ENCODE measurements around the gene UBFD1. TPM values are rescaled to one million over a fixed set of nuclear protein-coding genes. Genes with fewer than 3 reads are reported as not detected.
"Not testable (repeated sequence)": the region's sequence is repeated elsewhere in the genome, so short reads cannot be mapped to it uniquely, and the experiment has no call there.

The UBFD1 gene
- polyA plus RNA-seq, 4 donors: 4.6 to 39.7 (median 10.8) TPM

- DNase-seq (no peak), FAIRE-seq (no peak)
- H3K9me3 ChIP-seq (ENCODE audit: control insufficient read depth in 2 of 2, insufficient read depth in 1 of 2, low read depth in 1 of 2, low read length in 1 of 2): no peaks in the 10 kb centered on the region
- no peak overlapping the region for H3K27ac ChIP-seq (ENCODE audit: low read depth in 1 of 3, low read length in 2 of 3)
- H3K4me3 ChIP-seq (ENCODE audit: low read depth in 1 of 3, low read length in 3 of 3): no peak overlapping the region
- H3K4me1 ChIP-seq (ENCODE audit: control insufficient read depth in 3 of 3, insufficient read depth in 2 of 3, low read depth in 1 of 3, low read length in 2 of 3): peaks cover 0 to 6% (median 0%) of the 10 kb centered on the region in 3 donors
- no peaks in the 10 kb centered on the region for H3K27me3 ChIP-seq (ENCODE audit: control insufficient read depth in 3 of 3, insufficient read depth in 3 of 3, low read length in 3 of 3)
- peaks cover 3 to 36% (median 17%) of the 10 kb centered on the region in 3 donors for H3K36me3 ChIP-seq (ENCODE audit: control insufficient read depth in 3 of 3, insufficient read depth in 2 of 3, low read depth in 1 of 3, low read length in 3 of 3)
- WGBS, 3 donors: 93 to 96% (median 95%) methylated on average over 12 of the region's 12 CpGs
Measured at GRCh38 chr16:23594186-23594585, 36.7 kb downstream of the UBFD1 start.

- Histone ChIP-seq H3K27me3 (ENCODE audit: control insufficient read depth in 3 of 3, insufficient read depth in 3 of 3, low read length in 3 of 3) (no peaks in the 10 kb centered on the region), H3K4me1 (ENCODE audit: control insufficient read depth in 3 of 3, insufficient read depth in 2 of 3, low read depth in 1 of 3, low read length in 2 of 3) (peaks cover 0 to 6% (median 0%) of the 10 kb centered on the region in 3 donors), H3K36me3 (ENCODE audit: control insufficient read depth in 3 of 3, insufficient read depth in 2 of 3, low read depth in 1 of 3, low read length in 3 of 3) (peaks cover 0 to 29% (median 10%) of the 10 kb centered on the region in 3 donors), H3K4me3 (ENCODE audit: low read depth in 1 of 3, low read length in 3 of 3) (peak overlapping the region; percentile 88 to 99 (median 95)), H3K27ac (ENCODE audit: low read depth in 1 of 3, low read length in 2 of 3) (peak overlapping the region; percentile 33 to 72 (median 45)), H3K9me3 (ENCODE audit: control insufficient read depth in 2 of 2, insufficient read depth in 1 of 2, low read depth in 1 of 2, low read length in 1 of 2) (no peaks in the 10 kb centered on the region)
- FAIRE-seq (no peak), DNase-seq (peak; percentile 66 to 81)
- WGBS, 3 donors: 9 to 14% (median 11%) methylated on average over 34 of the region's 34 CpGs
Measured at GRCh38 chr16:23595246-23595950, 37.9 kb downstream of the UBFD1 start.

GRCh38 chr16:23595951-23596720 lies 38.6 kb downstream of the UBFD1 start, which contains the start of gene NDUFAB1:
NDUFAB1 (minus strand) TSS chr16:23596316; CDS start chr16:23596290, 26 bp downstream.
- FAIRE-seq (no peak), DNase-seq (peak; percentile 89 to 96)
- Histone ChIP-seq H3K9me3 (ENCODE audit: control insufficient read depth in 2 of 2, insufficient read depth in 1 of 2, low read depth in 1 of 2, low read length in 1 of 2) (no peaks in the 10 kb centered on the region), H3K27ac (ENCODE audit: low read depth in 1 of 3, low read length in 2 of 3) (peak within 1 kb of the TSS; percentile 33 to 72 (median 45)), H3K4me3 (ENCODE audit: low read depth in 1 of 3, low read length in 3 of 3) (peak within 1 kb of the TSS; percentile 88 to 99 (median 95)), H3K36me3 (ENCODE audit: control insufficient read depth in 3 of 3, insufficient read depth in 2 of 3, low read depth in 1 of 3, low read length in 3 of 3) (peaks cover 0 to 24% (median 9%) of the 10 kb centered on the region in 3 donors), H3K4me1 (ENCODE audit: control insufficient read depth in 3 of 3, insufficient read depth in 2 of 3, low read depth in 1 of 3, low read length in 2 of 3) (peaks cover 0 to 6% (median 0%) of the 10 kb centered on the region in 3 donors), H3K27me3 (ENCODE audit: control insufficient read depth in 3 of 3, insufficient read depth in 3 of 3, low read length in 3 of 3) (no peaks in the 10 kb centered on the region)
- whole genome bisulfite sequencing, 3 donors: 0 to 2% (median 1%) methylated on average over 59 to 67 of the region's 67 CpGs

GRCh38 chr16:23597003-23597756 lies 39.7 kb downstream of the UBFD1 start:
- Histone ChIP-seq H3K9me3 (ENCODE audit: control insufficient read depth in 2 of 2, insufficient read depth in 1 of 2, low read depth in 1 of 2, low read length in 1 of 2) (no peaks in the 10 kb centered on the region), H3K4me3 (ENCODE audit: low read depth in 1 of 3, low read length in 3 of 3) (no peak overlapping the region), H3K27me3 (ENCODE audit: control insufficient read depth in 3 of 3, insufficient read depth in 3 of 3, low read length in 3 of 3) (no peaks in the 10 kb centered on the region), H3K4me1 (ENCODE audit: control insufficient read depth in 3 of 3, insufficient read depth in 2 of 3, low read depth in 1 of 3, low read length in 2 of 3) (peaks cover 0 to 6% (median 0%) of the 10 kb centered on the region in 3 donors), H3K36me3 (ENCODE audit: control insufficient read depth in 3 of 3, insufficient read depth in 2 of 3, low read depth in 1 of 3, low read length in 3 of 3) (peaks cover 2 to 21% (median 6%) of the 10 kb centered on the region in 3 donors), H3K27ac (ENCODE audit: low read depth in 1 of 3, low read length in 2 of 3) (no peak overlapping the region)
- WGBS, 3 donors: 81 to 84% (median 82%) methylated on average over 11 of the region's 11 CpGs
- no peak for FAIRE-seq
- peak in 1 of 2 donors; percentile 39 for DNase-seq

- Histone ChIP-seq H3K4me1 (ENCODE audit: control insufficient read depth in 3 of 3, insufficient read depth in 2 of 3, low read depth in 1 of 3, low read length in 2 of 3) (no peaks in the 10 kb centered on the region), H3K4me3 (ENCODE audit: low read depth in 1 of 3, low read length in 3 of 3) (no peak overlapping the region), H3K27ac (ENCODE audit: low read depth in 1 of 3, low read length in 2 of 3) (no peak overlapping the region), H3K36me3 (ENCODE audit: control insufficient read depth in 3 of 3, insufficient read depth in 2 of 3, low read depth in 1 of 3, low read length in 3 of 3) (peaks cover 7 to 20% (median 13%) of the 10 kb centered on the region in 3 donors), H3K27me3 (ENCODE audit: control insufficient read depth in 3 of 3, insufficient read depth in 3 of 3, low read length in 3 of 3) (no peaks in the 10 kb centered on the region), H3K9me3 (ENCODE audit: control insufficient read depth in 2 of 2, insufficient read depth in 1 of 2, low read depth in 1 of 2, low read length in 1 of 2) (no peaks in the 10 kb centered on the region)
- WGBS, 3 donors: 85 to 89% (median 88%) methylated on average over 6 of the region's 6 CpGs
- no peak for DNase-seq
- FAIRE-seq: no peak
Measured at GRCh38 chr16:23607726-23608125, 50.2 kb downstream of the UBFD1 start.

GRCh38 chr16:23608194-23608593 lies 50.7 kb downstream of the UBFD1 start:
- Histone ChIP-seq H3K4me1 (ENCODE audit: control insufficient read depth in 3 of 3, insufficient read depth in 2 of 3, low read depth in 1 of 3, low read length in 2 of 3) (no peaks in the 10 kb centered on the region), H3K36me3 (ENCODE audit: control insufficient read depth in 3 of 3, insufficient read depth in 2 of 3, low read depth in 1 of 3, low read length in 3 of 3) (peaks cover 7 to 20% (median 13%) of the 10 kb centered on the region in 3 donors), H3K27me3 (ENCODE audit: control insufficient read depth in 3 of 3, insufficient read depth in 3 of 3, low read length in 3 of 3) (no peaks in the 10 kb centered on the region), H3K27ac (ENCODE audit: low read depth in 1 of 3, low read length in 2 of 3) (no peak overlapping the region), H3K4me3 (ENCODE audit: low read depth in 1 of 3, low read length in 3 of 3) (no peak overlapping the region), H3K9me3 (ENCODE audit: control insufficient read depth in 2 of 2, insufficient read depth in 1 of 2, low read depth in 1 of 2, low read length in 1 of 2) (no peaks in the 10 kb centered on the region)
- FAIRE-seq: no peak
- 87 to 92% (median 90%) methylated on average over 4 of the region's 4 CpGs for WGBS, 3 donors
- no peak for DNase-seq

- peaks cover 7 to 20% (median 14%) of the 10 kb centered on the region in 3 donors for H3K36me3 ChIP-seq (ENCODE audit: control insufficient read depth in 3 of 3, insufficient read depth in 2 of 3, low read depth in 1 of 3, low read length in 3 of 3)
- no peaks in the 10 kb centered on the region for H3K9me3 ChIP-seq (ENCODE audit: control insufficient read depth in 2 of 2, insufficient read depth in 1 of 2, low read depth in 1 of 2, low read length in 1 of 2)
- no peaks in the 10 kb centered on the region for H3K27me3 ChIP-seq (ENCODE audit: control insufficient read depth in 3 of 3, insufficient read depth in 3 of 3, low read length in 3 of 3)
- no peak overlapping the region for H3K27ac ChIP-seq (ENCODE audit: low read depth in 1 of 3, low read length in 2 of 3)
- DNase-seq: no peak
- H3K4me1 ChIP-seq (ENCODE audit: control insufficient read depth in 3 of 3, insufficient read depth in 2 of 3, low read depth in 1 of 3, low read length in 2 of 3): no peaks in the 10 kb centered on the region
- no peak for FAIRE-seq
- H3K4me3 ChIP-seq (ENCODE audit: low read depth in 1 of 3, low read length in 3 of 3): no peak overlapping the region
- WGBS, 3 donors: 94 to 100% (median 97%) methylated on average over 1 of the region's 1 CpG
Measured at GRCh38 chr16:23609929-23610328, 52.4 kb downstream of the UBFD1 start.

- H3K9me3 ChIP-seq (ENCODE audit: control insufficient read depth in 2 of 2, insufficient read depth in 1 of 2, low read depth in 1 of 2, low read length in 1 of 2); H3K4me3 ChIP-seq (ENCODE audit: low read depth in 1 of 3, low read length in 3 of 3); FAIRE-seq; H3K4me1 ChIP-seq (ENCODE audit: control insufficient read depth in 3 of 3, insufficient read depth in 2 of 3, low read depth in 1 of 3, low read length in 2 of 3); H3K27ac ChIP-seq (ENCODE audit: low read depth in 1 of 3, low read length in 2 of 3); H3K27me3 ChIP-seq (ENCODE audit: control insufficient read depth in 3 of 3, insufficient read depth in 3 of 3, low read length in 3 of 3); DNase-seq: not testable (repeated sequence)
- peaks cover 7 to 24% (median 12%) of the 10 kb centered on the region in 3 donors for H3K36me3 ChIP-seq (ENCODE audit: control insufficient read depth in 3 of 3, insufficient read depth in 2 of 3, low read depth in 1 of 3, low read length in 3 of 3)
- WGBS, 3 donors: 96 to 98% (median 97%) methylated on average over 6 of the region's 6 CpGs
Measured at GRCh38 chr16:23610905-23611304, 53.4 kb downstream of the UBFD1 start.
